MCF 10A (cell line): ENCODE results near the gene IRF4. TPM values are rescaled to one million over a fixed set of nuclear protein-coding genes. Genes with fewer than 3 reads are reported as not detected.
"Not testable (repeated sequence)": the region's sequence is repeated elsewhere in the genome, so short reads cannot be mapped to it uniquely, and the experiment has no call there.

Source experiments
- BruUV-seq: library from RNA; stranded (reverse); fragments of 400-500 nt; replicated peaks from 2 replicates; lab custom pipeline; 2021; lab: Mats Ljungman, UMichigan
- CTCF ChIA-PET: fragments of 300-600 bp; sonication (Branson Sonifier 250); formaldehyde crosslinking; extraction: SDS; loops from one replicate; lab custom pipeline; 2021; ENCODE audit warnings: antibody characterized with exemption, inconsistent platforms; lab: Yijun Ruan, JAX
- POLR2A ChIA-PET: fragments of 300-600, 350-650 bp; sonication (Branson Sonifier 250); formaldehyde crosslinking; extraction: SDS; loops from one replicate; lab custom pipeline; 2020; ENCODE audit warnings: antibody characterized with exemption, inconsistent platforms; lab: Yijun Ruan, JAX
- DNase-seq: peaks from one replicate; pipeline ENCODE4 v3.0.0-alpha.2; 2018; ENCODE audit not compliant: unreplicated experiment
- H3K27ac Mint-ChIP-seq: one replicate; pipeline ENCODE4 v1.8.0; 2022; ENCODE audit warnings: mild to moderate bottlenecking, low read depth, mixed read lengths; ENCODE audit not compliant: unreplicated experiment
- H3K27me3 Mint-ChIP-seq: one replicate; pipeline ENCODE4 v1.8.0; 2022; ENCODE audit warnings: mixed read lengths; ENCODE audit not compliant: insufficient read depth, unreplicated experiment
- H3K36me3 Mint-ChIP-seq: one replicate; pipeline ENCODE4 v1.8.0; 2022; ENCODE audit warnings: mild to moderate bottlenecking, moderate library complexity, mixed read lengths; ENCODE audit not compliant: insufficient read depth, unreplicated experiment
- H3K4me1 Mint-ChIP-seq: one replicate; pipeline ENCODE4 v1.8.0; 2022; ENCODE audit warnings: mixed read lengths; ENCODE audit not compliant: insufficient read depth, unreplicated experiment
- H3K4me3 Mint-ChIP-seq: one replicate; pipeline ENCODE4 v1.8.0; 2022; ENCODE audit warnings: mild to moderate bottlenecking, moderate library complexity, mixed read lengths; ENCODE audit not compliant: unreplicated experiment
- H3K9me3 Mint-ChIP-seq: one replicate; pipeline ENCODE4 v1.8.0; 2022; ENCODE audit warnings: mixed read lengths; ENCODE audit not compliant: unreplicated experiment
- intact Hi-C: fragments of 100-400 bp; cut with micrococcal nuclease; formaldehyde crosslinking; loops from 2 replicates; pipeline ENCODE4 v1.14.1; 2022
- total RNA-seq: library from RNA; stranded (reverse); gene quantifications from 2 replicates; pipeline ENCODE4 v1.2.3, GENCODE V29; 2022
- TF ChIP-seq, protein P1 (sequence below): fragments of 200-600 bp; IDR thresholded peaks from one replicate; pipeline ENCODE4 v1.8.0; 2022; ENCODE audit warnings: antibody characterized with exemption, mild to moderate bottlenecking; ENCODE audit not compliant: unreplicated experiment

IRF4 gene
- total RNA-seq, 1 experiment from 2014 or later: not detected

DNA sequence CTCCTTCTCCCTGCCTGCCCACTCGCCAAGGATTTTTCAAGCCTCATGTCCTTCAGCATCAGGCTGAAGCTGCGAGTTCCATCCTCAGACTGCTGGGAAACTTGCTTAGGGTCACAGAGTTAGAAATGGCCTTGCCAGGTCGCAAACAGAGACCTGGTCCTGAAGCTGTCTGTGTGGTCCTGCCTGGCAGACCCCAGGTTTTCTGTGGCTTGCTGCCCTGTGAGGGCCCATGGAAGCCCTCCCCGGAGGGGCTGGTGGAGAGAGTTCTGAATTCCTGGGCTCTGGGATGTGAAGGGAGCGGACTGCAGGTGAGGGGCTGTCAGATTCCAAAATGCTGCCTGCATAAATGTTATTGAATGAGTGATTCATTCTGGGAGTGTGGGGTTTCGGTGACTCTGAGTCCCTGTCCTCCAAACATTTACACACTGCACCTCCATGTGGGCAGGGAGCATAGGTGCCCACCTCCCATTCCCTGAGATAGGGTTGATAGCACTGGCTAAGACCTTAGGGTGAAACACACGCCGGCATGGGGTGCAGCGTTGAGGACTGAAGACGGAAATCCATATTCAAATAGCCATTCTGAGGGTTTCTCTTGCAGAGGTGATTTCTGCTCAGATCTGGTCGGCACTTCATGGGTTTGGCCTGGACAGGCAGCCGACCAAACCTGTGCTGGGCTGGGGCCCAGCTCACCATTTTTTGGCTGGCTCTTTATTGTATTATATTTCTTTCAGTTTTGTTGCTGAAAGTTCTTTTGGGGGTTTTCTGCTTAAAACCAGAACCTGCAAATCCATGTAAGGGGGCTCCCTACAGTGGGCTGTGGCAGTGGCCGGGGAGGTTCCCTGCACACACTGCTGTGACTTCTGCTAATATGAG, 21.8 kb upstream of the IRF4 start:
- TF ChIP-seq, protein P1, sequence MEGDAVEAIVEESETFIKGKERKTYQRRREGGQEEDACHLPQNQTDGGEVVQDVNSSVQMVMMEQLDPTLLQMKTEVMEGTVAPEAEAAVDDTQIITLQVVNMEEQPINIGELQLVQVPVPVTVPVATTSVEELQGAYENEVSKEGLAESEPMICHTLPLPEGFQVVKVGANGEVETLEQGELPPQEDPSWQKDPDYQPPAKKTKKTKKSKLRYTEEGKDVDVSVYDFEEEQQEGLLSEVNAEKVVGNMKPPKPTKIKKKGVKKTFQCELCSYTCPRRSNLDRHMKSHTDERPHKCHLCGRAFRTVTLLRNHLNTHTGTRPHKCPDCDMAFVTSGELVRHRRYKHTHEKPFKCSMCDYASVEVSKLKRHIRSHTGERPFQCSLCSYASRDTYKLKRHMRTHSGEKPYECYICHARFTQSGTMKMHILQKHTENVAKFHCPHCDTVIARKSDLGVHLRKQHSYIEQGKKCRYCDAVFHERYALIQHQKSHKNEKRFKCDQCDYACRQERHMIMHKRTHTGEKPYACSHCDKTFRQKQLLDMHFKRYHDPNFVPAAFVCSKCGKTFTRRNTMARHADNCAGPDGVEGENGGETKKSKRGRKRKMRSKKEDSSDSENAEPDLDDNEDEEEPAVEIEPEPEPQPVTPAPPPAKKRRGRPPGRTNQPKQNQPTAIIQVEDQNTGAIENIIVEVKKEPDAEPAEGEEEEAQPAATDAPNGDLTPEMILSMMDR: no peak
- BruUV-seq: no TSS peak
- POLR2A ChIA-PET: interaction anchor here (1.1 kb wide), 1 partner anchor 9 kb away, joined by 4 read pairs; no protein-coding TSS in a partner anchor
- H3K4me1 Mint-ChIP-seq: no peaks in the 10 kb centered on the region
- no peak overlapping the region for H3K27ac Mint-ChIP-seq
- no peak overlapping the region for H3K4me3 Mint-ChIP-seq
- no peaks in the 10 kb centered on the region for H3K9me3 Mint-ChIP-seq
- CTCF ChIA-PET: interaction anchor here (0.6 kb wide), 1 partner anchor 12 kb away, joined by 3 read pairs; no protein-coding TSS in a partner anchor
- DNase-seq: no peak
- no peaks in the 10 kb centered on the region for H3K36me3 Mint-ChIP-seq
- peaks cover 70% of the 10 kb centered on the region for H3K27me3 Mint-ChIP-seq
- intact Hi-C loops: no loop called here

DNA sequence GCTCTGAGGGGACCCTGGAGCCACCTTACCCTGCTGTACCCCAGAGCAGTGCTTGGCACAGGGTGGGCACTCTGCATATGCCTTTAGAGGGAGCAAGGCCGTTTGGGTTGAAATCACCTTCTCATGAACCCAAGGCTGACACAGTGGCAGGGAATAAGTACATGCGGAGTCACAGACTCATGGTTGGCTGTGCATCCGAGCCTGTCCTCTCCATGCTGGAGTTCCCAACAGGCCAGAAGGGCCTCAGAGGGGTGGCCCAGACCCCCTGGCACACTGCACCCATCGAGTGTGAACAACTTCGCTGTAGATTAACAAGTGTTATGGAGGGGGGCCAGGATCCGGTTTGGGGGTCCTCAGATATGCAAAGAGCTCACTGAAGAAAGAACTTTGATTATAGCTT, 21.0 kb upstream of the IRF4 start:
- TF ChIP-seq, protein P1: no peak
- CTCF ChIA-PET: interaction anchor here (0.6 to 1.2 kb wide), 2 partner anchors 12 to 182 kb away, joined by 3 to 4 read pairs; no protein-coding TSS in a partner anchor
- no peak for DNase-seq
- no TSS peak for BruUV-seq
- H3K4me3 Mint-ChIP-seq: no peak overlapping the region
- H3K36me3 Mint-ChIP-seq: no peaks in the 10 kb centered on the region
- intact Hi-C loops: no loop called here
- POLR2A ChIA-PET: interaction anchor here (1.1 kb wide), 1 partner anchor 9 kb away, joined by 4 read pairs; no protein-coding TSS in a partner anchor
- H3K9me3 Mint-ChIP-seq: no peaks in the 10 kb centered on the region
- peaks cover 70% of the 10 kb centered on the region for H3K27me3 Mint-ChIP-seq
- no peaks in the 10 kb centered on the region for H3K4me1 Mint-ChIP-seq
- H3K27ac Mint-ChIP-seq: no peak overlapping the region

DNA sequence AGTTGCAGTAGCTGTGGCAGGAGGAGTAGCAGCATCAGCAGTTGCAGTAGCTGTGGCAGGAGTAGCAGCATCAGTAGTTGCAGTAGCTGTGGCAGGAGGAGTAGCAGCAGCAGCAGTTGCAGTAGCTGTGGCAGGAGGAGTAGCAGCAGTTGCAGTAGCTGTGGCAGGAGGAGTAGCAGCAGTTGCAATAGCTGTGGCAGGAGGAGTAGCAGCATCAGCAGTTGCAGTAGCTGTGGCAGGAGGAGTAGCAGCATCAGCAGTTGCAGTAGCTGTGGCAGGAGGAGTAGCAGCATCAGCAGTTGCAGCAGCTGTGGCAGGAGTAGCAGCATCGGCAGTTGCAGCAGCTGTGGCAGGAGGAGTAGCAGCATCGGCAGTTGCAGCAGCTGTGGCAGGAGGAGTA, 19.7 kb upstream of the IRF4 start:
- DNase-seq, BruUV-seq, H3K9me3 Mint-ChIP-seq, H3K36me3 Mint-ChIP-seq, POLR2A ChIA-PET, H3K4me1 Mint-ChIP-seq, H3K27ac Mint-ChIP-seq, H3K4me3 Mint-ChIP-seq, intact Hi-C loops: not testable (repeated sequence)
- H3K27me3 Mint-ChIP-seq: peaks cover 57% of the 10 kb centered on the region
- CTCF ChIA-PET: interaction anchor here (1.2 kb wide), 1 partner anchor 183 kb away, joined by 4 read pairs; no protein-coding TSS in a partner anchor

DNA sequence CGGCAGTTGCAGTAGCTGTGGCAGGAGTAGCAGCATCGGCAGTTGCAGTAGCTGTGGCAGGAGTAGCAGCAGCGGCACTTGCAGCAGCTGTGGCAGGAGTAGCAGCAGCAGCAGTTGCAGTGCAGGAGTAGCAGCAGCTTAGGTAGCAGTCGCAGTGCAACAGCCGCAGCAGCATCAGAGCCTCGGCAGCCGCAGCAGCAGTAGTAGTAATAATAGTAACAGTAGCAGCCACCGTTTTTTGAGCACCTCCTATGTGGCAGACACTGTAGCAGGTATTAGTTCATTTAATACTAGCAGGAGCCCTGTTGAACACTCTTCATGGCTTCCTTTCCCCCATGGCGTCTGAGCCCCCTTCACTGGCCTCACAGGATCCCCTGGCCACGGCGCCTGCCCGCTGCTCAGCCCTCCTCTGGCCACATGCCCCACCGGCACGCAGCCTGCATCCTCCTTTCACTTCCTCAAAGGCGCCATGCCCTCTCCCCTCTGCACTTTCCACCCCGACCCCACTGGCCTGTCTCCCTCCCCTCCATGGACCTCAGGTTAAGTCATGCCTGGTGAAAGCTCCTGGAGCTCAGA, 19.1 kb upstream of the IRF4 start:
- no TSS peak for BruUV-seq
- CTCF ChIA-PET: no interaction called here

More for the DNA sequence above, 19.1 kb upstream of the IRF4 start:
- POLR2A ChIA-PET: no interaction called here
- H3K4me3 Mint-ChIP-seq: no peak overlapping the region
- H3K27me3 Mint-ChIP-seq: peaks cover 51% of the 10 kb centered on the region
- TF ChIP-seq, protein P1: no peak
- intact Hi-C loops: no loop called here
- no peak overlapping the region for H3K27ac Mint-ChIP-seq
- no peak for DNase-seq
- H3K36me3 Mint-ChIP-seq: no peaks in the 10 kb centered on the region
- H3K4me1 Mint-ChIP-seq: no peaks in the 10 kb centered on the region
- H3K9me3 Mint-ChIP-seq: no peaks in the 10 kb centered on the region
